Fibroblast of villous mesenchyme (primary cell): Measurements from ENCODE around the gene CEBPB. TPM values are rescaled to one million over a fixed set of nuclear protein-coding genes. Genes with fewer than 3 reads are reported as not detected.
"Not testable (repeated sequence)": the region's sequence is repeated elsewhere in the genome, so short reads cannot be mapped to it uniquely, and the experiment has no call there.

Source experiments
- DNase-seq: peaks from one replicate; pipeline ENCODE4 v3.0.0-alpha.2; 2010; ENCODE audit warnings: low read depth
- H3K4me3 ChIP-seq: 2 replicates; pipeline ENCODE4 v1.5.1; 2011; ENCODE audit warnings: low read depth, mild to moderate bottlenecking, low read length
- CTCF ChIP-seq: IDR thresholded peaks from 2 replicates; pipeline ENCODE4 v1.5.1; 2012; ENCODE audit warnings: low read depth, mild to moderate bottlenecking, low read length; ENCODE audit not compliant: insufficient read depth
- total RNA-seq: library from RNA; depleted of rRNA; stranded (reverse); fragments of >200 nt; gene quantifications from 2 replicates; pipeline ENCODE4 v1.2.3, GENCODE V29; 2012

CEBPB gene
- total RNA-seq, 1 donor = 70.4 TPM

- TF ChIP-seq CTCF = no peak
- H3K4me3 ChIP-seq = peak within 1 kb of the TSS; percentile 85
- peak; percentile 91 for DNase-seq
These were observed 36.9 kb upstream of the CEBPB start, which contains the start of gene PEDS1 for GRCh38 chr20:50153500-50154377. Gene PEDS1, minus strand, starts transcription at chr20:50153723. Its CDS starts 86 bp downstream, at chr20:50153637.

GRCh38 chr20:50161494-50161893, 29.1 kb upstream of the CEBPB start:
- not testable (repeated sequence) for H3K4me3 ChIP-seq, DNase-seq

- H3K4me3 ChIP-seq = no peak overlapping the region
- peak; percentile 72 for DNase-seq
- no peak for TF ChIP-seq CTCF
These were observed 26.9 kb upstream of the CEBPB start for GRCh38 chr20:50163570-50164317.

- TF ChIP-seq CTCF = peak; percentile 7
- DNase-seq = peak; percentile 100
These were observed 24.7 kb upstream of the CEBPB start for GRCh38 chr20:50165684-50166554.

GRCh38 chr20:50169329-50169823, 21.3 kb upstream of the CEBPB start:
- no peak overlapping the region for H3K4me3 ChIP-seq
- TF ChIP-seq CTCF = peak; percentile 99
- peak; percentile 83 for DNase-seq

More at GRCh38 chr20:50165684-50166554, 24.7 kb upstream of the CEBPB start:
- peak overlapping the region; percentile 63 for H3K4me3 ChIP-seq

GRCh38 chr20:50170549-50171220, 19.9 kb upstream of the CEBPB start:
- no peak overlapping the region for H3K4me3 ChIP-seq
- no peak for DNase-seq
- no peak for TF ChIP-seq CTCF
